ENCODE measurements around the gene PLPPR5.

DNA sequence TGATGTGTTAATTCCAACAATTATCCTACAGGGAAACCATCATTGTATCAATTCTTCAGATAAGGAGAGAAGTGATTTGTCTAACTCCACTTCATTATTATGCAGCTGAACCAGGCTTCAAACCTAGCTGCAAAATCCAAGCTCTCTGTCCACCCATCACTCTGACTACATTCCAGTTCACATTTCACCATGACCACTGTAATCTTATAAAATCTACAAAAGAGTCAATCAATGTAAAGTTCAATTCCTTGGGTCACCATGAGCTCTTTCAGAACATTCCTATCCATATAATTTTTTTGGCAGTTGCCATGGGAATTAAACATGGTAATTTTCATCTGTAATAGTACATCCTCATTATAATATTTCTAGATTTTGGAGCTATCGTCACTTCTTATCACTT is 100.9 kb downstream of the PLPPR5 start:
- TF ChIP-seq CTCF (IDR thresholded peaks at IDR 0.05; ENCODE audit: poor library complexity) (no peak), EZH2 (IDR thresholded peaks at IDR 0.05; ENCODE audit: borderline replicate concordance) (no peak)
